Hematopoietic multipotent progenitor cell (in vitro differentiated cells): ENCODE data around the gene SLC5A10. TPM values are rescaled to one million over a fixed set of nuclear protein-coding genes. Genes with fewer than 3 reads are reported as not detected.
"Not testable (repeated sequence)": the region's sequence is repeated elsewhere in the genome, so short reads cannot be mapped to it uniquely, and the experiment has no call there.

Source experiments
- DNase-seq, 3 donors: peaks; one replicate each; pipeline ENCODE4 v3.0.0-alpha.2; 2011 to 2015; ENCODE audit warnings: low read depth in 2 of 3, low spot score in 2 of 3
- total RNA-seq: library from RNA; depleted of rRNA; stranded (reverse); fragments of >200 nt; gene quantifications from one replicate; pipeline ENCODE4 v1.2.3, GENCODE V29; 2012

SLC5A10 gene
- total RNA-seq, 1 donor, result 0.81 TPM

- DNase-seq, result not testable (repeated sequence)
Measured at GRCh38 chr17:19036186-19036585, 84.2 kb downstream of the SLC5A10 start.

GRCh38 chr17:19037547-19037946 lies 85.6 kb downstream of the SLC5A10 start:
- not testable (repeated sequence) for DNase-seq

GRCh38 chr17:19038007-19038406 lies 86.0 kb downstream of the SLC5A10 start:
- not testable (repeated sequence) for DNase-seq

GRCh38 chr17:19038730-19039129 lies 86.8 kb downstream of the SLC5A10 start:
- not testable (repeated sequence) for DNase-seq

GRCh38 chr17:19040350-19040749 lies 88.4 kb downstream of the SLC5A10 start:
- not testable (repeated sequence) for DNase-seq

GRCh38 chr17:19041871-19042270 lies 89.9 kb downstream of the SLC5A10 start:
- DNase-seq, result not testable (repeated sequence)

GRCh38 chr17:19042369-19042768 lies 90.4 kb downstream of the SLC5A10 start:
- DNase-seq, result not testable (repeated sequence)

GRCh38 chr17:19043032-19043431 lies 91.1 kb downstream of the SLC5A10 start:
- DNase-seq, result not testable (repeated sequence)

- DNase-seq, result not testable (repeated sequence)
Measured at GRCh38 chr17:19044643-19045042, 92.7 kb downstream of the SLC5A10 start.

GRCh38 chr17:19046782-19047375 lies 94.9 kb downstream of the SLC5A10 start, which contains the start of gene GRAP:
Gene GRAP, minus strand, starts transcription at chr17:19046957. Its CDS starts 31 bp downstream, at chr17:19046926.
- DNase-seq, result not testable (repeated sequence)

GRCh38 chr17:19047510-19047909 lies 95.5 kb downstream of the SLC5A10 start:
- not testable (repeated sequence) for DNase-seq

GRCh38 chr17:19048826-19049225 lies 96.9 kb downstream of the SLC5A10 start:
- DNase-seq, result not testable (repeated sequence)

- DNase-seq, result not testable (repeated sequence)
Measured at GRCh38 chr17:19055447-19055846, 103.5 kb downstream of the SLC5A10 start.

- DNase-seq, result not testable (repeated sequence)
Measured at GRCh38 chr17:19062009-19062717, 110.2 kb downstream of the SLC5A10 start.

- not testable (repeated sequence) for DNase-seq
Measured at GRCh38 chr17:19062718-19063325, 110.9 kb downstream of the SLC5A10 start.

GRCh38 chr17:19063326-19063956 lies 111.5 kb downstream of the SLC5A10 start:
- DNase-seq, result not testable (repeated sequence)

- DNase-seq, result not testable (repeated sequence)
Measured at GRCh38 chr17:19064378-19064777, 112.4 kb downstream of the SLC5A10 start.

GRCh38 chr17:19070318-19071168 lies 118.6 kb downstream of the SLC5A10 start:
- DNase-seq, result not testable (repeated sequence)
